HepG2 (cell line): ENCODE results near the gene UCN. TPM values are rescaled to one million over a fixed set of nuclear protein-coding genes. Genes with fewer than 3 reads are reported as not detected.
A peak's percentile ranks its signal among the peaks of the same experiment; 100 is the strongest.

ENCODE experiments used
- ARID5B ChIP-seq: IDR thresholded peaks from 2 replicates; pipeline ENCODE4 v1.4.0; 2020; ENCODE audit warnings: mild to moderate bottlenecking, missing genetic modification reagents
- CHD4 ChIP-seq: fragments of 200-600 bp; sonication (generic); IDR thresholded peaks from 2 replicates; pipeline ENCODE4 v1.7.0; 2017; ENCODE audit warnings: mild to moderate bottlenecking, low read length, borderline replicate concordance
- KDM1A ChIP-seq: IDR thresholded peaks from 2 replicates; pipeline ENCODE4 v1.6.1; 2016; ENCODE audit warnings: missing compliant biosample characterization
- MEIS2 ChIP-seq: sonication (generic); formaldehyde crosslinking; IDR thresholded peaks from 2 replicates; pipeline ENCODE4 v1.9.0; 2021; ENCODE audit warnings: mild to moderate bottlenecking, missing genetic modification reagents
- MTERF4 ChIP-seq: sonication (generic); formaldehyde crosslinking; IDR thresholded peaks from 2 replicates; pipeline ENCODE4 v1.8.0; 2023; ENCODE audit warnings: mild to moderate bottlenecking, missing genetic modification reagents
- MYC ChIP-seq: sonication (generic); formaldehyde crosslinking; IDR thresholded peaks from 2 replicates; pipeline ENCODE4 v1.9.0; 2021; ENCODE audit warnings: missing genetic modification reagents, borderline replicate concordance
- NPAS2 ChIP-seq: sonication (generic); formaldehyde crosslinking; IDR thresholded peaks from 2 replicates; pipeline ENCODE4 v1.8.0; 2022; ENCODE audit warnings: mild to moderate bottlenecking, missing genetic modification reagents, borderline replicate concordance
- SMARCE1 ChIP-seq: fragments of 450-650 bp; IDR thresholded peaks from 2 replicates; pipeline ENCODE4 v1.6.1; 2017; ENCODE audit warnings: borderline replicate concordance
- TFDP1 ChIP-seq: IDR thresholded peaks from 2 replicates; pipeline ENCODE4 v1.6.1; 2016; ENCODE audit warnings: missing compliant biosample characterization, missing genetic modification reagents, borderline replicate concordance
- TMF1 ChIP-seq: sonication (generic); formaldehyde crosslinking; IDR thresholded peaks from 2 replicates; pipeline ENCODE4 v1.8.1; 2022; ENCODE audit warnings: low read depth, missing genetic modification reagents
- ZBTB1 ChIP-seq: sonication (generic); formaldehyde crosslinking; IDR thresholded peaks from 2 replicates; pipeline ENCODE4 v1.4.0; 2020; ENCODE audit warnings: missing genetic modification reagents, borderline replicate concordance
- ZNF350 ChIP-seq: sonication (generic); formaldehyde crosslinking; IDR thresholded peaks from 2 replicates; pipeline ENCODE4 v1.4.0; 2020; ENCODE audit warnings: mild to moderate bottlenecking, low read depth, missing genetic modification reagents, borderline replicate concordance
- ZNF609 ChIP-seq: sonication (generic); formaldehyde crosslinking; IDR thresholded peaks from 2 replicates; pipeline ENCODE4 v1.4.0; 2020; ENCODE audit warnings: mild to moderate bottlenecking, missing genetic modification reagents, borderline replicate concordance
- ZNF883 ChIP-seq: sonication (generic); formaldehyde crosslinking; IDR thresholded peaks from 2 replicates; pipeline ENCODE4 v1.5.1; 2020; ENCODE audit warnings: mild to moderate bottlenecking, missing genetic modification reagents; ENCODE audit errors: not compliant biosample characterization
- polyA plus RNA-seq, 8 experiments: library from polyadenylated mRNA; depleted of rRNA in 3 of 8; stranded (reverse) in 7 of 8; unstranded in 1 of 8; fragments of >200 nt; fragmentation: Illumina TruSeq in 4 of 8; extraction: Trizol in 4 of 8; gene quantifications; 2 replicates each; pipeline versions ENCODE4 v1.2.1 to v1.2.3, GENCODE V29; 2011 to 2016; ENCODE audit warnings: low read depth in 4 of 8, missing spikeins in 1 of 8, mixed read lengths in 1 of 8; ENCODE audit not compliant: insufficient read depth in 1 of 8
- total RNA-seq, 5 experiments: library from RNA; depleted of rRNA; stranded (reverse); fragments of >200 nt; fragmentation: Illumina TruSeq; extraction: Trizol; gene quantifications; 2 replicates each; pipeline ENCODE4 v1.2.3, GENCODE V29; 2016; ENCODE audit warnings: low read depth in 1 of 5

The UCN gene
- total and polyA plus RNA-seq, 2 of the 13 experiments (the other 11 are each of a cell fraction or from before 2014, with no cell fraction given): 1.2 to 2.3 TPM

- TF ChIP-seq ZNF609 (CRISPR knock-in tag): peak; percentile 56; the same call in 1 of the 2 replicates
- TF ChIP-seq MYC (CRISPR knock-in tag): peak; percentile 96
- peak; percentile 35; the same call in 1 of the 2 replicates for TF ChIP-seq ARID5B (CRISPR knock-in tag)
- peak; percentile 87; the same call in 1 of the 2 replicates for TF ChIP-seq TFDP1 (CRISPR knock-in tag)
- TF ChIP-seq MTERF4: peak; percentile 29; the same call in 1 of the 2 replicates
- peak; percentile 29; the same call in 1 of the 2 replicates for TF ChIP-seq ZBTB1
- TF ChIP-seq MEIS2: peak; percentile 40; the same call in 1 of the 2 replicates
- TF ChIP-seq ZNF350 (CRISPR knock-in tag): peak; percentile 93
- peak; percentile 59; the same call in 1 of the 2 replicates for TF ChIP-seq TMF1 (CRISPR knock-in tag)
- TF ChIP-seq ZNF883: peak; percentile 3
- no peak; the same call in 1 of the 2 replicates for TF ChIP-seq CHD4
- no peak for TF ChIP-seq KDM1A (CRISPR knock-in tag)
- TF ChIP-seq NPAS2 (CRISPR knock-in tag): no peak
- TF ChIP-seq SMARCE1: no peak
These were observed 48.3 kb upstream of the UCN start, which contains the start of gene GTF3C2 (continued) for GRCh38 chr2:27356382-27357181.
